Kidney epithelial cell (primary cell): ENCODE measurements around the gene FABP3. TPM values are rescaled to one million over a fixed set of nuclear protein-coding genes. Genes with fewer than 3 reads are reported as not detected.

Experiments used
- DNase-seq: peaks from one replicate; pipeline ENCODE4 v3.0.0-alpha.2; 2010; ENCODE audit warnings: low read depth
- H3K27me3 ChIP-seq: 2 replicates; pipeline ENCODE4 v1.6.0; 2011; ENCODE audit warnings: low read length; ENCODE audit not compliant: control insufficient read depth, insufficient read depth
- H3K36me3 ChIP-seq: 2 replicates; pipeline ENCODE4 v1.5.1; 2011; ENCODE audit warnings: low read length; ENCODE audit not compliant: control insufficient read depth, insufficient read depth
- H3K4me3 ChIP-seq: 2 replicates; pipeline ENCODE4 v1.5.1; 2011; ENCODE audit warnings: low read depth, mild to moderate bottlenecking, control low read depth, low read length
- total RNA-seq: library from RNA; depleted of rRNA; stranded (reverse); fragments of >200 nt; gene quantifications from 2 replicates; pipeline ENCODE4 v1.2.3, GENCODE V29; 2015
- TF ChIP-seq, protein P1 (sequence below): IDR thresholded peaks from 2 replicates; pipeline ENCODE4 v1.5.1; 2011; ENCODE audit warnings: mild to moderate bottlenecking, moderate library complexity, low read length, control low read depth, inconsistent platforms; ENCODE audit not compliant: insufficient read depth, poor library complexity, severe bottlenecking

The FABP3 gene
- total RNA-seq, 1 donor from 2014 or later, result 2.1 TPM

DNA sequence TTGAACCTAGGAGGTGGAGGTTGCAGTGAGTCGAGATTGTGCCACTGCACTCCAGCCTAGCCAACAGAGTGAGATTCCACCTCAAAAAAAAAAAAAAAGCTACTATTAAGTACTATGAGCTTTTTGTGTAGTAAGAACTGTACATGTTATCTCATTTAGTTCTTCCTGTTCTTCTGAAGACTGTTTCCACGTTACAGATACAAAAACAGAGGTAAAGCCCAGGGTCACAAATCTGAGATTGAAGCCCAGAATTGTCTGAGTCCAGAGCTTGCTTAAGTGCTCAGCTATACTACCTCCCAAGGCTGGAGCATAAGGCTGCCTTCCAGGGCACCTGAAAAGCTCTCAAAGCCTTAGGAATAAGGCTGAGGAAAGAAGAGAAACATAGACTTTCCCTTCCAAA is 2.9 kb downstream of the FABP3 start:
- DNase-seq, result no peak
- Histone ChIP-seq H3K4me3 (no peak overlapping the region), H3K27me3 (no peaks in the 10 kb centered on the region)

GRCh38 chr1:31368611-31369107 is 4.2 kb downstream of the FABP3 start:
- TF ChIP-seq, protein P1, sequence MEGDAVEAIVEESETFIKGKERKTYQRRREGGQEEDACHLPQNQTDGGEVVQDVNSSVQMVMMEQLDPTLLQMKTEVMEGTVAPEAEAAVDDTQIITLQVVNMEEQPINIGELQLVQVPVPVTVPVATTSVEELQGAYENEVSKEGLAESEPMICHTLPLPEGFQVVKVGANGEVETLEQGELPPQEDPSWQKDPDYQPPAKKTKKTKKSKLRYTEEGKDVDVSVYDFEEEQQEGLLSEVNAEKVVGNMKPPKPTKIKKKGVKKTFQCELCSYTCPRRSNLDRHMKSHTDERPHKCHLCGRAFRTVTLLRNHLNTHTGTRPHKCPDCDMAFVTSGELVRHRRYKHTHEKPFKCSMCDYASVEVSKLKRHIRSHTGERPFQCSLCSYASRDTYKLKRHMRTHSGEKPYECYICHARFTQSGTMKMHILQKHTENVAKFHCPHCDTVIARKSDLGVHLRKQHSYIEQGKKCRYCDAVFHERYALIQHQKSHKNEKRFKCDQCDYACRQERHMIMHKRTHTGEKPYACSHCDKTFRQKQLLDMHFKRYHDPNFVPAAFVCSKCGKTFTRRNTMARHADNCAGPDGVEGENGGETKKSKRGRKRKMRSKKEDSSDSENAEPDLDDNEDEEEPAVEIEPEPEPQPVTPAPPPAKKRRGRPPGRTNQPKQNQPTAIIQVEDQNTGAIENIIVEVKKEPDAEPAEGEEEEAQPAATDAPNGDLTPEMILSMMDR, result no peak
- Histone ChIP-seq H3K4me3 (no peak overlapping the region), H3K36me3 (no peaks in the 10 kb centered on the region), H3K27me3 (no peaks in the 10 kb centered on the region)
- no peak for DNase-seq

More for the DNA sequence above, 2.9 kb downstream of the FABP3 start:
- TF ChIP-seq, protein P1, result no peak
- H3K36me3 ChIP-seq, result no peaks in the 10 kb centered on the region

- Histone ChIP-seq H3K4me3 (no peak overlapping the region), H3K27me3 (no peaks in the 10 kb centered on the region), H3K36me3 (no peaks in the 10 kb centered on the region)
- no peak for DNase-seq
- TF ChIP-seq, protein P1, result no peak
Measured at GRCh38 chr1:31366796-31367195, 6.1 kb downstream of the FABP3 start.

GRCh38 chr1:31364561-31365250 is 8.2 kb downstream of the FABP3 start:
- DNase-seq, result peak; percentile 74
- Histone ChIP-seq H3K27me3 (no peaks in the 10 kb centered on the region), H3K4me3 (no peak overlapping the region), H3K36me3 (no peaks in the 10 kb centered on the region)
- TF ChIP-seq, protein P1, result no peak

DNA sequence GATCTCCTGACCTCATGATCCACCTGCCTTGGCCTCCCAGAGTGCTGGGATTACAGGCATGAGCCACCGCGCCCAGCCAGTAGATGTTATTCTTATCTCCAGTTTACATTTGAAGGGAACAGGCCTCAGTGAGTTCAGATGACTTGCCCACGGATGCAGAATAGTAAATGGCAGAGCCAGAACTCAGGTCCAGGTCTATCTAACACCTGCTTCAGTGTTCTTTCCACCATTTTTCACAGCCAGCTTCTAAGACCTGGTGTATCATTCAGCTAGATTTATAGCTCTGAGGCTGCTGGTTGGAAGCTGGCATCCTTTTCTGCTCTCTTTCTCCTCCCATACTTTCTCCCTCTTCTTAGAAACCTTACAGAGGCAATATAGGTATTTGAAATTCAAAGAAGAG is 10.8 kb downstream of the FABP3 start:
- H3K4me3 ChIP-seq, result no peak overlapping the region
- no peaks in the 10 kb centered on the region for H3K36me3 ChIP-seq
- no peaks in the 10 kb centered on the region for H3K27me3 ChIP-seq
- DNase-seq, result no peak
- TF ChIP-seq, protein P1, result no peak

DNA sequence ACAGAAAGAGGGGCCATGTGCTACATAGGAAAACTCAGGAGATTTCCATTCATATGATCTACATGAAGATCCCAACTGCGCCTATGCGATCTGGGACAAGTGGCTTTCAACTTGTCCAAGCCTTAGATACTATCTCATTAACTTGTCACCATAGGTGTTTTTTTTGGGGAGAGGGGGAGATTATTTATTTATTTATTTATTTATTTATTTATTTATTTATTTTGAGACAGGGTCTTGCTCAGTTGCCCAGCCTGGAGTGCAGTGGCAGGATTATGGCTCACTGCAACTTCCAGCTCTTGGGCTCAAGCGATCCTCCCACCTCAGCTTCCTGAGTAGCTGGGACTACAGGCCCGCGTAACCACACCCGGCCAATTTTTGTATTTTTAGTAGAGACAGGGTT is 11.3 kb downstream of the FABP3 start:
- no peaks in the 10 kb centered on the region for H3K36me3 ChIP-seq
- no peaks in the 10 kb centered on the region for H3K27me3 ChIP-seq
- DNase-seq, result no peak
- no peak overlapping the region for H3K4me3 ChIP-seq
- TF ChIP-seq, protein P1, result no peak
